ENCODE data around the gene ATP2B1.

ATP2B1 gene

DNA sequence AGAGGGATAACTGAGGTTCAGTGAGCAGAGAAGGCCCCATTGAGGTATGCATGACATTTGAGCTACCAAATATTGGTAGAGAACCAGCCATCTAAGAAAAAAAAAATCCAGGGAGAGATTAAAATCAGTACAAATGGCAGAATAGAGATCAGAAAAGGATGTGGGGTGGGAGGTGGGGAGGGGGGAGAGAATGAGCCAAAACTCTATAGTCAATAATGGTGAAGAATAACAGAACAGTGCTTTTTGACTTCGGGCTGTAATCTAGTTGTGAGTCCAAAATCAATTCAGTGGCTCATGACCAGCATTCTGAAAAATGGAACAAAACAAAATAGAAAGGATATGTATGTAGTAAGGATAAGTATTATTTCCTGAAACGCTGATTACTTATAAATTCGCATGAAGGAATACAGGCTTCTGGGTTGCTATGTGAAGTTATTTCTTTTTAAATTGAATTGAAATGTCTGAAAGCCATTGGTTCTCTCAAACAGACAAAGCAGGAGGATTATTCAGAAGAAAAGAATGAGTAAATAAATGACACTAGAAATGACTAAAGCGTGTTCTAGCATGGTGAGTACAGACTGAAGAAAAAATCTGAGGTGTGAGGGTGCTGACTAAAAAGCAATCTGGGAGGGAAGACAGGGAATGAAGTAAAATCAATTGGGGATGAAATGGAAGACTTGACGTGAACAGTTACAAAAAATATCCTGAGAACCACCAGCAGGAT lies 72.4 kb downstream of the ATP2B1 start:
- no peak overlapping the region for H3K4me3 ChIP-seq (replicated peaks; ENCODE audit: low read depth, low read length)
- TF ChIP-seq, protein P1, sequence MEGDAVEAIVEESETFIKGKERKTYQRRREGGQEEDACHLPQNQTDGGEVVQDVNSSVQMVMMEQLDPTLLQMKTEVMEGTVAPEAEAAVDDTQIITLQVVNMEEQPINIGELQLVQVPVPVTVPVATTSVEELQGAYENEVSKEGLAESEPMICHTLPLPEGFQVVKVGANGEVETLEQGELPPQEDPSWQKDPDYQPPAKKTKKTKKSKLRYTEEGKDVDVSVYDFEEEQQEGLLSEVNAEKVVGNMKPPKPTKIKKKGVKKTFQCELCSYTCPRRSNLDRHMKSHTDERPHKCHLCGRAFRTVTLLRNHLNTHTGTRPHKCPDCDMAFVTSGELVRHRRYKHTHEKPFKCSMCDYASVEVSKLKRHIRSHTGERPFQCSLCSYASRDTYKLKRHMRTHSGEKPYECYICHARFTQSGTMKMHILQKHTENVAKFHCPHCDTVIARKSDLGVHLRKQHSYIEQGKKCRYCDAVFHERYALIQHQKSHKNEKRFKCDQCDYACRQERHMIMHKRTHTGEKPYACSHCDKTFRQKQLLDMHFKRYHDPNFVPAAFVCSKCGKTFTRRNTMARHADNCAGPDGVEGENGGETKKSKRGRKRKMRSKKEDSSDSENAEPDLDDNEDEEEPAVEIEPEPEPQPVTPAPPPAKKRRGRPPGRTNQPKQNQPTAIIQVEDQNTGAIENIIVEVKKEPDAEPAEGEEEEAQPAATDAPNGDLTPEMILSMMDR (IDR thresholded peaks at IDR 0.05; ENCODE audit: low read length, missing control alignments), result no peak
- DNase-seq (ENCODE audit: low read depth), result no peak

DNA sequence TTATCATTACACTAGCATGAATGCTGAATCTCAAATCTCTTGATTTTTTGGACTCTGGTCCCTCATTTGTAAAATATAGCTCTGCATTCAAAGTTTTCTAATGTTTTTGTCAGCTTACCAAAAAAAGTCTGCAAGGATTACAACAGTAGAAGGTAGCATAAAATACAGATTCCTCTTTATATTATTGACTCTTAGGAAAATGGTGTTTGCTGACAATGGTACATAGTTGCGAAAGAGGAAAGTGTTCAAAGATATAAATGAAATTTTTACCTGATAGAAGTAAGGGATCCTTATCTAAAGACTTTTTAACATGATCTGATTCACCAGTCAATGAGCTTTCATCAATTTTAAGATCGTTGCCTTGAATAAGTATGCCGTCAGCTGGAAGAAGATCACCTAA lies 74.1 kb downstream of the ATP2B1 start:
- DNase-seq (ENCODE audit: low read depth), result no peak
- TF ChIP-seq, protein P1 (IDR thresholded peaks at IDR 0.05; ENCODE audit: low read length, missing control alignments), result no peak
- H3K4me3 ChIP-seq (replicated peaks; ENCODE audit: low read depth, low read length), result no peak overlapping the region

DNA sequence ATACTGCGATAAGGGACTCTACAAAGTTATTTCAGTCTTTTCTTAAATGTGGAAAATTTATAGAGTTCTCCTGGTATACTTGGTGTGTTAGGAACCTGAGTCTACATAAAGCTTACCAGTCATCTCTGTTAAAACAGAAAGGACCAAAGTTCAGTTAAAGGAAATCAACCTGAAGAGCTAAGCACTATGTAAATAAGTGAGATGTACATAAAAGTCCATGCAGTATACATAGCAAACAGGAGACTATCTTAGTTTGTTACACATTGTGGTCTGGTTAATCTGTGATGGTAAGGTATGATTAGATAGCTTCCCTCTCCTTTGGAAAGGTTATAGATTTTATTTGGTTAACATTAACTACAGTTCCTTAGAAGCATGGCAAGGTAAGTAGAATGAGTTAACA lies 75.9 kb downstream of the ATP2B1 start:
- DNase-seq (ENCODE audit: low read depth), result no peak
- TF ChIP-seq, protein P1 (IDR thresholded peaks at IDR 0.05; ENCODE audit: low read length, missing control alignments), result no peak

DNA sequence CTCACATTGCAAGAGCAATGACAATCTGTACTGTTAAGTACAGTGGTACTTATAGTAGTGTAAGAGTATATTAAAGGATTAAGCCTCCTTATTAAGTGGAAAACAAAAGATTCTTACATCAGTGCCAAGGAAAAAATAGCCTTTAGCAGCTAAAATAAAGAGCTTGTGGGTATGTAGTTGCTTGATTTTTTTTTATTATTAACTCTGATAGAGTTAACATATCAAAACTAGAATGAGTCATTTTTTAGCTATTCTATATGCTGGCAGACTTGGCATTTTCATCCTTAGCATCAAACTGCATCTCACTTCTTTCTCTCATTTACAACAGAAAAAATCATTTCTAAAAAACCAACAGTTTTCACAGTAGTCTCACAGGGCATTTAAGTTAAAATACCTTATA lies 86.5 kb downstream of the ATP2B1 start:
- DNase-seq (ENCODE audit: low read depth), result no peak
- TF ChIP-seq, protein P1 (IDR thresholded peaks at IDR 0.05; ENCODE audit: low read length, missing control alignments), result no peak
- H3K4me3 ChIP-seq (replicated peaks; ENCODE audit: low read depth, low read length), result no peak overlapping the region

More for the DNA sequence above, 75.9 kb downstream of the ATP2B1 start:
- H3K4me3 ChIP-seq (replicated peaks; ENCODE audit: low read depth, low read length), result no peak overlapping the region

DNA sequence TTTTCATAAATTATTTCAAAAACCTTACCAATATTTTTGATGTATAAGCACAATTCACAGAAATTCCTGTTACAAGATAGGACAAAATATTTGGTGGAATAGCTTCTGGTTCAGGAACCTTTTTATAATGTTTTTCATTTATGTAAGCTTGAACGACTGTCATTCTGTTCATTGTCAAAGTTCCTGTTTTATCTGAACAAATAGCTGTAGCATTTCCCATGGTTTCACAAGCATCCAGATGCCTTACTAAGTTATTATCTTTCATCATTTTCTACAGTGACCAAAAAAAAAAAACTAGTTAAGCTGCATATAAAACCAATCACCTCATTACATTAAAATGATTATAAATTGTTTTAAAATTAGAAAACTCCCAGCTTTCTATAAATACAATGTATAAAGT lies 87.1 kb downstream of the ATP2B1 start:
- TF ChIP-seq, protein P1 (IDR thresholded peaks at IDR 0.05; ENCODE audit: low read length, missing control alignments), result no peak
- H3K4me3 ChIP-seq (replicated peaks; ENCODE audit: low read depth, low read length), result no peak overlapping the region
- DNase-seq (ENCODE audit: low read depth), result peak; percentile 63

DNA sequence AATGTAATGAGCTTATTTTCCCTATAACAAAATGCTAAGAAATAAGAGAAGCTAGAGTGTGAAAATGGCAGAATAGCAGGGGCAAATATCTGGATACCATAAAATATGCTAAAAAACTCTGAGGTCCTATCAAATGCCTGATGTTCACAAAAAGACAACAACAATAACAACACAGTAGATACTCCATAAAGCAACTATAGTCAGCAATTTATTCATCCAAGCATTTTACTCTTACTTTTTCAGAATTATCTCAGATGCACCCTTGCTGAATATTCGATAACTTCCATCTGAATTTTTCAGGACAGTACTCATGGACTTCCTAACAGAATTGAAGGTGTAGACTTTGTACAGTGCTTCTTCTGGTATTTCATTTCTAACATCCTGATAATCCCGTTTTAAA lies 88.9 kb downstream of the ATP2B1 start:
- DNase-seq (ENCODE audit: low read depth), result no peak
- TF ChIP-seq, protein P1 (IDR thresholded peaks at IDR 0.05; ENCODE audit: low read length, missing control alignments), result no peak
- H3K4me3 ChIP-seq (replicated peaks; ENCODE audit: low read depth, low read length), result no peak overlapping the region
